A549 treated with GW870086 at 1 μM for 4 hours (cell line): ENCODE results near the gene NNT. TPM values are rescaled to one million over a fixed set of nuclear protein-coding genes. Genes with fewer than 3 reads are reported as not detected.

Experiments
- total RNA-seq: library from RNA; stranded (reverse); fragments of 200-300 nt; extraction: Qiagen RNA extraction; gene quantifications from 5 replicates; pipeline ENCODE4 v1.2.3, GENCODE V29; 2022; ENCODE audit warnings: low read depth

The NNT gene
- total RNA-seq: 11.3 to 11.7 TPM (median 11.6 TPM) in 5 replicates

DNA sequence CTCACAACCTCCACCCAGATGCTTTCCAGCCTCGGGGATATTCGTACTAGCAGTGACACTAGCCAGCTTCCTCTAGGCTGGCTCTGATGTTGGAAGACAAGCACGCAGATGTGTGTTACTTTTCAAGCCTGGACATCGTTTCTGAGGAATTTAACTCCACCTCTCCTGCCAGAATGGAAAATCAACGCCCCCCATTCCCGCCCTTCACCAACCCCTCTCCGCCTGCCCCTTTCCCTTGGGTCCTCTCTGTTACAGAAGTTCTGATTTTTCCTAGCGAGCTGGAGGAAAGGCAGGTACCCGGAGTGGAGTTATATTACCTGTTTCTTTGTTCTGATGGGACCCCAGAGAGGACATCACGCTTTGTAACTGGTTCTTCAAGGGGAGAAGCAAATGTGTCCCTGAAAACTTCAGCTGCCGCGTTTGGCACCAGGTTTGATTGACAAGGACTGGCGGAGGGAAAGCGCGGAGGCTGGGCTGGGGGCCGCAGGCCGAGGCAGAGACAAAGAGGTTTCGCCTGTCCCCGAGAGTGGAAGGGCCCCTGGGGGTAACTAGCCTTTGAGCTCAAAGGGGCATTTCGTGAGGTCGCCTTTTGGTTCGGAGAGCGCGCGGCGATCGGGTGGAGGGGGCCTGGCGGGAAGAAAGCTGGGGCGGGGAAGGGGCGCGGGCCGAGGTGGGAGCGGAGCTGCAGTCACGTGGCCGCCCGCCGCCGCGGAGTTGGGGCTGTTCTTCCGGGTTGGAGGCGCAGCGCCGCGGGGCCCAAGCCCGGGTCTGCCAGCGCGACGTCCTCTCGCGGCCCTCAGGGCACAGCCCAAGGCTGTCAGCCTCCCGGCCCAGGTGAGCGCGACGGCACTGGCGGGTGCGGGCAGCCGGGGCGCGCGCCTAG is at the start of gene NNT:
Gene NNT (plus strand): TSS at position 720 of the 883 bp plus-strand sequence. CDS start 6,016 bp downstream, outside the sequence.

DNA sequence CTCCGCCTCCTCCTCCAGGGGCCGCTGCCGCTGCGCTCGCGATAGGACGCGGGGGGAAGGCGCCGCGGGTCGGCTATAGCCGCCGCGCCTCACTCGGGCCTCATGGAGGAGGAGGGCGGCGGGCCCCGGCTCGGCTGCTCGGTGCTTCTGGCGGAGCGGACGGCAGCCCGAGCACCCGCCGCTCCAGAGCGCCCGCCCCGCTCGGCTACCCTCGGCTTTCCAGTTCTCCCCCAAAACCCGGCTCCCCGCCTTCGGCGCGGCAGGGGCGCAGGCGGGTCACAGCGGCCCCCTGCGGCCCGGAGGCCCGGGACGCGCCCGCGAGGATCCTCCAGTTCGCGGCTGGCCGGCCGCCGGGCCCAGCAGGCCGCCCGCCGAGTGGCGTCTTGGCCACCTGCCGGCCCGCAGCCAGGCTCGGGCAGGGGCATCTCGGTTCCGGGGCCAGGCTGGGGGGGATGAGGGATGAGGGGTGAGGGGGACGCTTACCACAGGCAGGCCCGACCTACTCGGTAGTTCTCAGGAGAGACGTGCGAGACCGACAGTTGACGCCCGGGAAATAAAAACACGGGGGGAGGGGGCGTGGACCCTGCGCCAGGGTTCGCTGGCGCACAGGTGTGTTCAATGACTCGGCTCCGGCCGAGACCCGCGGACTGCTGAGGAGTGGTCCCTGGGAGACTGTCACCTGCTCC is 46.0 kb upstream of the NNT start, which contains the start of gene PAIP1:
Gene PAIP1 (minus strand): TSS at position 221 of the 686 bp plus-strand sequence. CDS start 231 bp downstream, outside the sequence.

Other genes with a start within 250 kb of the NNT start
- gene CCL28, start 190.8 kb upstream of the NNT start, total RNA-seq: 0.07 to 0.23 TPM (median 0.13 TPM) in 5 replicates
- 14.2 to 22.8 TPM (median 22.5 TPM) in 5 replicates for gene TMEM267, start 119.3 kb upstream of the NNT start, total RNA-seq
- gene C5orf34, start 88.0 kb upstream of the NNT start, total RNA-seq: 4.0 to 4.9 TPM (median 4.5 TPM) in 5 replicates
- gene PAIP1, start 46.1 kb upstream of the NNT start, total RNA-seq: 93.7 to 124 TPM (median 118 TPM) in 5 replicates